Stimulated activated naive CD8-positive, alpha-beta T cell treated with anti-CD3 and anti-CD28 coated beads, Interleukin-15, Interleukin-2, amounts not matched to agents 100 ng/mL and 50 ng/mL, for 24 hours (primary cell): ENCODE results near the gene NUP93.

ENCODE experiments used
- H3K27ac Mint-ChIP-seq: one replicate; pipeline ENCODE4 v1.8.0; 2021; ENCODE audit warnings: mild to moderate bottlenecking, mixed read lengths
- H3K27me3 Mint-ChIP-seq: one replicate; pipeline ENCODE4 v1.8.0; 2021; ENCODE audit warnings: mixed read lengths
- H3K36me3 Mint-ChIP-seq: one replicate; pipeline ENCODE4 v1.8.0; 2021; ENCODE audit warnings: low read depth, mixed read lengths
- H3K4me1 Mint-ChIP-seq: one replicate; pipeline ENCODE4 v1.8.0; 2021; ENCODE audit warnings: low read depth, mixed read lengths
- H3K4me3 Mint-ChIP-seq: one replicate; pipeline ENCODE4 v1.8.0; 2021; ENCODE audit warnings: mild to moderate bottlenecking, mixed read lengths
- H3K9me3 Mint-ChIP-seq: one replicate; pipeline ENCODE4 v1.8.0; 2021; ENCODE audit warnings: mixed read lengths

Gene NUP93

DNA sequence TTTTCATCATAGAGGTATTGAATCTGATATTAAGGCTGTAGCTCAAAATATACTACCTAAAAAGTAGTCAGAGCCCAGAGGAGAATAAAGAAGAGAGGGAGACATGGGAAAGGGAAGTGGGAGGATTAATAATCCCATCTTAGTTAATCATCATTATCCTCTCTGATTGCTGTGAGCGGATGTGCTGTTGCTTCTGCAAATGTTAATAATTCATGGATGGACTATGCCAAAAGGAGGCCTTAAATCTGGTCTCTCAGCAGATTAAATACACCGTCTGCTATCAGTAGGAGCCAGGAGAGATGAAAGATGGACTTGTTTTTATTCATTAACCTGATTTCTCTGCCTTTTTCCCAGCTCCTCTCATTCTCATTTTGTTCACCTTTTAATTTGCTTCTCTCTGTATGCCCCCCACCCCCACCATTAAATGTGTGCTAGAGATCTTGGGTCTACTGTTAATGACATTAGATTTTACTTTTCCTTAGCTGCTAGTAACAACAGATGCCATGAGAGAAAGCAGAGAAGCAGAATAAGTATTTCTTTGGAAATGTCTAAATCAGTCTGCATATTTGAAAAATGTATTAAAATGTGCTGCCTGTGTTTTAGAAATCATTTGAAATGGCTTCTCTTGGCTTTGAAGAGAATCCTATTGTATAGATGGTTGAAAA lies 44.2 kb downstream of the NUP93 start:
- Mint-ChIP-seq H3K4me1 (peaks cover 26% of the 10 kb centered on the region), H3K9me3 (no peaks in the 10 kb centered on the region), H3K36me3 (peaks cover 21% of the 10 kb centered on the region), H3K27me3 (no peaks in the 10 kb centered on the region), H3K4me3 (no peak overlapping the region), H3K27ac (no peak overlapping the region)

DNA sequence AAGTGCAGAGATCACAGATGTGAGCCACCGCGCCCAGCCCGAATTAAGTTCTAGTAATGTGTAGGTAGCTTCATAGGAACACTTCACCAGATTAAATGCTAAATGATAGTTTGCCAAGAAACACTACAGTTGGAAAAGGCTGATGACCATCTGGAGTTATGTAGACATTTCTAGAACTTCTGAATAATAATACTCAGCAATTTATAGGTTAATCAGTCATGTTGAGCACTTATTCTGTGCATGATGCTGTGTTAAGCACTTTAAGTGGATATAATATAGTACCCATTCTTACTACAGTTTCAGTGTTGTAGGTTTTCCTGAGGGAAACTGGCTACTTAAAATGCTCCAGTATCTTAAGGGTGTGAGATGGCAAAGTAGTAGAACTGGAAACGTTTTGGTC lies 45.2 kb downstream of the NUP93 start:
- Mint-ChIP-seq H3K9me3 (no peaks in the 10 kb centered on the region), H3K27ac (no peak overlapping the region), H3K4me1 (peaks cover 33% of the 10 kb centered on the region), H3K4me3 (no peak overlapping the region), H3K36me3 (peaks cover 21% of the 10 kb centered on the region), H3K27me3 (no peaks in the 10 kb centered on the region)

DNA sequence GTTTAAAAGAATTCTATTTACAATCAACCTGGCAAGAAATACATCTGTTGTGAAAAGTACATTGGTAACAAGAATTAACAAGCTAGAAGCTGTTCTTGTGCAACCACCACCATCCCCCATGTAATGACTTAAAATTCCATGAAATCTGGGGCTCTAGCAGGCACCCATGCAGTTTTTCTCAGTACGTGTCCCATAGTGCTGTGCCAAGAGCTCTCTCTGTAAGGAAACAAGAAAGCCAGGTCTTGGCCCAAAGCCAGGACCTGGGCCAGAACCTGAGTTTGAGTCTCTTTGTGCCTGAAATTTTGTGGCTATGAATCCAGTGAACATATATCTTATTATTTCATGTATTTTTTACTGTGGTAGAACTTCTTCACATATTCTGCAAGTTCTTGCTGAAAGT lies 46.6 kb downstream of the NUP93 start:
- Mint-ChIP-seq H3K27me3 (no peaks in the 10 kb centered on the region), H3K36me3 (peaks cover 20% of the 10 kb centered on the region), H3K9me3 (no peaks in the 10 kb centered on the region), H3K4me1 (peaks cover 38% of the 10 kb centered on the region), H3K4me3 (no peak overlapping the region), H3K27ac (no peak overlapping the region)

DNA sequence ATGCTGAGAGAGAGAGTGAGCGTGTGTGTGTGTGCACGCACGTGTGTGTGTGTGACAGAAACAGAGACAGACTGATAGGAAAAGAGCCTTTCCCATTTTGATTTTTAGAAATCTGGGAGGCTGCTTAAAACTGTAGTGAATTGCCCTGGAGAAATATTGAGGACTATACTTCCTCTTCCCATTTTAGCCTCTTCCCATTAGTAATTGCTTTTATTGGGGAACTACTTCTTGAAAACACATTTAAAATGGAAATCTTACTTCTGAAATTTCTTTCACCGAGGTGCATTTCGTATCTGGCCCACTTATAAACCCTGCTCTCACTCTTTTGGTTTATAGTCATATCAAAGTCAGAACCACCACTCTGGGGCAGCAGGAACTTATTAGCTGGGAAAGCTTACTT lies 47.1 kb downstream of the NUP93 start:
- H3K4me3 Mint-ChIP-seq = no peak overlapping the region
- peaks cover 15% of the 10 kb centered on the region for H3K36me3 Mint-ChIP-seq
- H3K4me1 Mint-ChIP-seq = peaks cover 35% of the 10 kb centered on the region
- no peaks in the 10 kb centered on the region for H3K9me3 Mint-ChIP-seq
- H3K27ac Mint-ChIP-seq = no peak overlapping the region
- no peaks in the 10 kb centered on the region for H3K27me3 Mint-ChIP-seq

DNA sequence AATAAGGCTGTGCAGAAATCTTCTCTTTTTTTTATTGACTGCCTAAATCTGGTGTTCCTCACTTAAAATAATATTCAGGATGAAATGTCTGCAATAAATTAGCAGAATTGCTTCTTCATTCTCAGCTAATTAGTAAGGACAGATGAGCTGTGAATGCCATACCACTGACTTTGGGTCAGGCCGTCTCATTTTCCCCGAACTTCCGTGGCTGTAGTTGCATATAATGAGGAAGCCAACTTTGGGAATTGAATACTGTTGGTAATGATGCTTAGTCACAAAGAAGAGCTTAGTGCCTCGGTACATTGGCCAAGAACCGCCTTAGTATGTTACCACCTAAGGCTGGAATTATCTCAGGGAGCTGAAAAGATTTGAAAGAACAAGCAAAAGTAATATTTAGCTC lies 47.6 kb downstream of the NUP93 start:
- no peaks in the 10 kb centered on the region for H3K9me3 Mint-ChIP-seq
- H3K27me3 Mint-ChIP-seq = no peaks in the 10 kb centered on the region
- peaks cover 13% of the 10 kb centered on the region for H3K36me3 Mint-ChIP-seq
- H3K4me1 Mint-ChIP-seq = peaks cover 33% of the 10 kb centered on the region
- no peak overlapping the region for H3K4me3 Mint-ChIP-seq
- no peak overlapping the region for H3K27ac Mint-ChIP-seq

DNA sequence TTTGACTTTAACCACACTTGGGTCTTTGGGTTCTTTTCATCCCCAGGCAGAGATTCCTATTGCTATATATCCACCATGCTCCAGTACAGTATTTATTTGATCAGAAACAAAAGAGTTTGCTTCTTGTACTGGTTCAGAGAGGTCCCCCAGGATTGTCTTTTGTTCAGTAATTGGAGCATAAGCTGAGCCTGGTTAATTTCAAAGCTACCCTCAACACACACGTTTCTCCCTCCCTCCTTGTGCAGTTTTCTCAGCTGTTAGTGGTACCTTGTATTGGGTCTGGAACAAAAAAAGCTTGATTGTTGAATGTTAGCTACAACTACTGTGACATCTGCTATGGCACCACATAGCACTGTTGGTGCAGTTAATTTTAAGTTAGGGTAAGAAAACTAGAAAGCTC lies 50.0 kb downstream of the NUP93 start:
- Mint-ChIP-seq H3K9me3 (no peaks in the 10 kb centered on the region), H3K27me3 (no peaks in the 10 kb centered on the region), H3K27ac (no peak overlapping the region), H3K4me3 (no peak overlapping the region), H3K4me1 (peaks cover 40% of the 10 kb centered on the region), H3K36me3 (peaks cover 5% of the 10 kb centered on the region)

DNA sequence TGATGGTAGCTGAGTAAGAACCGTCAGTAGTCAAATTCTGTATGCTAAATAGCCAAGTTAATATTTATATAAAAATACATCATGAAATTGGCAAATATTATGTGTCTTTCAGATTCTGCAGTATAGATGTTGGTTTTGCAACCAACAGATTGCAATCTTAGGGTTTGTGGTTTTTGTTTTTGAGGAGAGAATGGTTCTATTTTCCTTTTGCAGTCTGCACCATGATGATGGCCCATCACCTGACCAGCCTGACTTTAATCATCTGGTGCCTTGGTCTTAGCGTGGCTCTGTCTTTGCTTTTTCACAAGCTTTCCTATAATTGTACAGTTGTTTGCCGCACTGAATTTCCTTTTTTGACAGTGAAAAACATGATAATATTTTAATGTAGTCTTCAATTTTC lies 50.7 kb downstream of the NUP93 start:
- Mint-ChIP-seq H3K27me3 (no peaks in the 10 kb centered on the region), H3K4me1 (peaks cover 40% of the 10 kb centered on the region), H3K27ac (no peak overlapping the region), H3K4me3 (no peak overlapping the region), H3K9me3 (no peaks in the 10 kb centered on the region), H3K36me3 (peaks cover 5% of the 10 kb centered on the region)

DNA sequence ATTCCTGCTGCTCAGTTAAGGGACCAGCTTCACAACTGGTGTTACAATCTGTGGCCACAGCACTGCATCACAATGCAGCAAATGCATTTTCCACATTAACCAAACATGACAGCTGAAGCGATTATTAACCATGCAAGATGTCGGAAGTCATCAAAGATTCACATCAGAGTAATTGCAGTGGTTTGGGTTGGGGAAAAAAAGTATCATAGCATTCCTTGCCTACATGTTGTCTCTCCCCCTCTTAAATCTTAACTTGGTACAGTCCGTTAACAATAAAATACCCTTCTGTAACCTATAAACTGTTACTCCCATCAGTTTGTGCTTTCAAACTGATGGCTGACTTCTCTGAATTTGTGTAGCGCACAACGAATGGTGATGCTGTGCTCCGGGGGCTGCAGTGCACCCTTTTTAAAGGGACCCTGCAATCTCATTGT lies 51.6 kb downstream of the NUP93 start:
- Mint-ChIP-seq H3K4me3 (no peak overlapping the region), H3K27me3 (no peaks in the 10 kb centered on the region), H3K27ac (no peak overlapping the region), H3K9me3 (no peaks in the 10 kb centered on the region), H3K36me3 (peaks cover 5% of the 10 kb centered on the region), H3K4me1 (peaks cover 40% of the 10 kb centered on the region)

DNA sequence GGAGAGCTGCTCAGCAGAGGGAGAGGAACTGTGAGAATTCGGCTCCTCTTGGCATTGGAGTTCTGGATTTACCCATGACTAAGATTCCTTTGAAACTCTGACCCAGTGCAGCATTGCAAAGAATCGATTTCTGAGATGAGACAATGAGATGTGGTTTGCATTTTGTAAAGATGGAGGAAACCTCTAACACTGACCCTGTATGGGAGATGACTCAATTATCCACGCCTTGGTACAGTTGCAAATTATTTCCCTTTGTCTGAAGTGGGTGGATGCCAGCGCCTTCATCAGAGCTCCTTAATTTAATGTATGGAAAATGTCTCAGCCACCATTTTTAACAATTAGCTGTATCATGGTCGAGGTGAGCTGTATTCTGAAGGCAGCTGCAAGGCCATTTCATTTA lies 53.4 kb downstream of the NUP93 start:
- Mint-ChIP-seq H3K27me3 (no peaks in the 10 kb centered on the region), H3K27ac (peak overlapping the region; percentile 74), H3K9me3 (no peaks in the 10 kb centered on the region), H3K4me3 (no peak overlapping the region), H3K4me1 (peaks cover 36% of the 10 kb centered on the region), H3K36me3 (peaks cover 4% of the 10 kb centered on the region)

DNA sequence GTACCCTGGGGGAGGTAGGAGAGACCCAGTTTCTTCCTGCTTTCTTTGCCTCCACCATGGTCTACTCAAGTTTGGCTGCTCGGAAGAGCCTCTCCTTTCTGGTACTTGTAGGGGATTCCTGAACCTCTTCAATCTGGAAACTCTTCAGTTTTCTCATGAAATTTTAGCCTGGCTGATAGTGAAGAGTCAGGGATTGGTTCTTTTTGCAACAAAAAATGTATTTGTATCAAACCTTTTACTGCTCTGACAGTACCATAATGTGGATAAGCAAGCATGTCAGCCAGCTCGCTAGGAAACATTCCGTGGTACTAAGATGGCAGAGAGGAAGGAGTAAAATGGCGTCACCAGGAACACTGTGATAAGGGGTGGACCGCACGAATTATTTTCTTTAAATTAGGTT lies 55.4 kb downstream of the NUP93 start:
- Mint-ChIP-seq H3K4me3 (no peak overlapping the region), H3K9me3 (no peaks in the 10 kb centered on the region), H3K27ac (no peak overlapping the region), H3K4me1 (peaks cover 26% of the 10 kb centered on the region), H3K36me3 (peaks cover 4% of the 10 kb centered on the region), H3K27me3 (no peaks in the 10 kb centered on the region)

DNA sequence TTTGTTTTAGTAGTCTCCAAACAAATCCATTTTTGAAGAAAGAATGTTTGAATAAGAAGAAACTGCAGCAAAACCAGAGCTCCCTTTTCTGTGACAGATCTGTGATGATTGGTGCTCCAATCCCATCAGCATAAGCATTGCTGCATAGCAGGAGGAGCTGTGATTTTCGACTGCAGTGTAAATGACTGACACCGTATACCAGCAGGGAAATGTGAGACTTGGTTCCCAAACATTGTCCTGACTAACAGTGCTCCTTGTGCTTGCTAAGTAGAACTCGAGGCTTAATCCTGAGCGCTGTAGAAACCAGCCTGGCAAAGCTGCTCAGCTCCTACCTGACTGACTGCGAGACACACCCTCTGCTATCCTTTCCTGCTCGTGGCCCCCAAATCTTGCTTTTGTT lies 57.2 kb downstream of the NUP93 start:
- H3K36me3 Mint-ChIP-seq = peaks cover 9% of the 10 kb centered on the region
- no peaks in the 10 kb centered on the region for H3K27me3 Mint-ChIP-seq
- no peak overlapping the region for H3K4me3 Mint-ChIP-seq
- no peak overlapping the region for H3K27ac Mint-ChIP-seq
- peaks cover 12% of the 10 kb centered on the region for H3K4me1 Mint-ChIP-seq
- H3K9me3 Mint-ChIP-seq = no peaks in the 10 kb centered on the region

DNA sequence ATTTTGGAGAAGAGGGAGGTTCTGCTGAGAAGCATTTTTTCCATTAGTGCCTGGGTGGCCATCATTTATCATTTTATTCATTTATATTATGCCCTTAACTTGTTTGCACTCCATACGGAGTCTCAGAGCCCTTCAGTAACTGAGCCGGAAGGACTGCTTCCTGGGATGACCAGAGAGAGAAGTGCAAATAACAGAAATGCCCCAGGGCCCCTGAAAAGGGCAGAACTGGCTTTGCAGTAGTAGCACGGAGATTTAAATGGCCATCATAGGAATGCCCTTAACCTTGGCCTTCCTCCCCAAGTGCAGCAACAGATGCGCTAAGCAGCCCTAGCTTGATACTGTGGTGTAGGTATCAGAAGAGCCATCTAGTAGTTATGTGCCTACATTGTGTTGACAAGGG lies 58.5 kb downstream of the NUP93 start:
- H3K9me3 Mint-ChIP-seq = no peaks in the 10 kb centered on the region
- no peak overlapping the region for H3K27ac Mint-ChIP-seq
- H3K4me3 Mint-ChIP-seq = no peak overlapping the region
- H3K4me1 Mint-ChIP-seq = peaks cover 4% of the 10 kb centered on the region
- peaks cover 9% of the 10 kb centered on the region for H3K36me3 Mint-ChIP-seq
- no peaks in the 10 kb centered on the region for H3K27me3 Mint-ChIP-seq

DNA sequence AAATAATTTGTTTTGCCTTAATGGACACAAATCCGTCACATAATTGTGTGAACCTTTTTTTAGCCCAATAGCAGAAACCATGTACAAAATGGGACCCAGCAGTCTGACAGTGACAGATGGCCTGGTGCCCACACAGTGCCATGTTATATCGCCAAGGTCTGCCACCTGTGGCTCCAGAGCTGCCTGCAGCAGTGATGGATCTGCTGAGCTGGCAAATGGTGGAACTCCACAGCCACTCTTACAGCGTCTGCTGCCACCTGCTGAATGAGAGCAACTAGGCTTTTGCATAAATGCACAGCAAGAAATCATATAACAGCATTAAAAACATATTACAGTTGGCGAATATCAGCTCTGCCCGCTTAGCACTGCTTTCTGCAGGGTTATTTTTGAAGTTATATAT lies 59.4 kb downstream of the NUP93 start:
- H3K27ac Mint-ChIP-seq = no peak overlapping the region
- no peaks in the 10 kb centered on the region for H3K27me3 Mint-ChIP-seq
- peaks cover 9% of the 10 kb centered on the region for H3K36me3 Mint-ChIP-seq
- H3K9me3 Mint-ChIP-seq = no peaks in the 10 kb centered on the region
- H3K4me3 Mint-ChIP-seq = no peak overlapping the region
- H3K4me1 Mint-ChIP-seq = no peaks in the 10 kb centered on the region

DNA sequence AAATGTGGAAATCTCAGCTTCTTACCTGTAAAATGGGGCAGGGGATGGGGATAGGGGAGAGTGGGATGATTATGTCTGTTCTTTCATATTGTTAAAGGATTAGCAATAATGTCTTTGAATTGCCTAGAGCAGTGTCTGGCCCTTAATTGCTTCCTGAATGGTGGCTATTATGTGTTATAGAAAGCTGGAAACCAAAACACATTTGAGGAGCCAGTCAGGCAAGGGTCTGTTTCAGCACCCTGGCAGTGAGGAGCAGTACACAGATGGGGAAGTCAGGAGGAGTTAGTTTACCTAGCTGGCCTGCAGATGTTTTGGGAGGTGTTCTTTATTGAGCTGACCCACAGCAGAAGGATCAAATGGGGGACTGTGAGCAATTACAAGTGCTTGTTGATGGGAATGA lies 63.0 kb downstream of the NUP93 start:
- no peaks in the 10 kb centered on the region for H3K9me3 Mint-ChIP-seq
- H3K27ac Mint-ChIP-seq = no peak overlapping the region
- no peak overlapping the region for H3K4me3 Mint-ChIP-seq
- no peaks in the 10 kb centered on the region for H3K4me1 Mint-ChIP-seq
- peaks cover 7% of the 10 kb centered on the region for H3K36me3 Mint-ChIP-seq
- H3K27me3 Mint-ChIP-seq = no peaks in the 10 kb centered on the region

DNA sequence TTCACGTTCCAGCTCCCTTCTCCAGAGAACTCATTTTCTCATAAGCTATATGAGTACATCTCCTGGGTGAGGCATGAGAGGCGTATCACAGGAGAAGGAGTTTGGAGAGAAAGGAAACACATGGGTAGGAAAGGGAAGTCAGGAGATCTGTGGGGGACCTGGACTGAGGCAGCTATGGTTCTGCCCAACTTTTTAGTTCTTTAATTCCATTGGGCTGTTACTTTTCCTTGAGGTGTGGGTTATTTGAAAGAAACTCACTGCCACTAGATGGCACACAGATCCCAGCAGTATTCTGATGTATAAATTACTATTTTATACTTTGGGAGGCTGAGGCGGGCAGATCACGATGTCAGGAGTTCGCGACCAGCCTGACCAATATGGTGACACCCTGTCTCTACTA lies 63.6 kb downstream of the NUP93 start:
- no peaks in the 10 kb centered on the region for H3K9me3 Mint-ChIP-seq
- H3K4me1 Mint-ChIP-seq = no peaks in the 10 kb centered on the region
- H3K36me3 Mint-ChIP-seq = peaks cover 12% of the 10 kb centered on the region
- H3K27ac Mint-ChIP-seq = no peak overlapping the region
- H3K27me3 Mint-ChIP-seq = no peaks in the 10 kb centered on the region
- no peak overlapping the region for H3K4me3 Mint-ChIP-seq

DNA sequence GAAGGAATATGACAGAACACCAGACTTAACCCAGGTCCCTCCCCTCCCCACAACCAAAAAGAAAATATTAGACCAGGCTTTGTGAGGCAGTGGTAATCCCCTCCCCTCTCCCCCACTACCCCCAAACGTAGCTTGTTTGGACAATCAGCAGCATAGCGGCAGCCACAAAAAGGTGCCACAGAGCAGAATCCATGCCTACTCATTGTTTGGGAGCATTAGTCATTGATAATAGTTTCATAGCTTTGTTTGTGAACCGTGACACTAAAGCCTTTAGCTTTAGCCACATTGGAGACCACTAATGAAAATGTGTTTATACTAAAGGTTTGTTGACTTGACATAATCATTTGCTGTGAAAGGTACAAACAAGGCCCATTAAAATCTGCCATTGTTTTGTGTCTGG lies 65.1 kb downstream of the NUP93 start:
- Mint-ChIP-seq H3K27me3 (no peaks in the 10 kb centered on the region), H3K36me3 (peaks cover 21% of the 10 kb centered on the region), H3K9me3 (no peaks in the 10 kb centered on the region), H3K27ac (no peak overlapping the region), H3K4me3 (no peak overlapping the region), H3K4me1 (no peaks in the 10 kb centered on the region)
